GM23248 (cell line): ENCODE results near the gene SMIM3. TPM values are rescaled to one million over a fixed set of nuclear protein-coding genes. Genes with fewer than 3 reads are reported as not detected.

Experiments
- DNase-seq: peaks from one replicate; pipeline ENCODE4 v3.0.0-alpha.2; 2015
- H2AFZ ChIP-seq: fragments of 200-600 bp; sonication (generic); 2 replicates; pipeline ENCODE4 v1.6.1; 2016; ENCODE audit warnings: antibody characterized with exemption
- H3F3A ChIP-seq: fragments of 200-600 bp; sonication (generic); 2 replicates; pipeline ENCODE4 v1.6.1; 2016; ENCODE audit warnings: mild to moderate bottlenecking, antibody characterized with exemption, mixed run types; ENCODE audit not compliant: insufficient read depth
- H3K27ac ChIP-seq: fragments of 200-600 bp; sonication (generic); 2 replicates; pipeline ENCODE4 v1.5.1; 2016; ENCODE audit warnings: mild to moderate bottlenecking
- H3K27me3 ChIP-seq: fragments of 200-600 bp; sonication (generic); replicated peaks from 2 replicates; pipeline ENCODE4 v1.6.1; 2016; ENCODE audit warnings: mild to moderate bottlenecking; ENCODE audit not compliant: insufficient read depth
- H3K36me3 ChIP-seq: fragments of 200-600 bp; sonication (generic); 2 replicates; pipeline ENCODE4 v1.6.1; 2016; ENCODE audit warnings: low read depth, mild to moderate bottlenecking
- H3K4me1 ChIP-seq: fragments of 200-600 bp; sonication (generic); 2 replicates; pipeline ENCODE4 v1.6.1; 2016; ENCODE audit warnings: mild to moderate bottlenecking; ENCODE audit not compliant: insufficient read depth
- H3K4me2 ChIP-seq: fragments of 200-600 bp; sonication (generic); one replicate; pipeline ENCODE4 v1.6.1; 2016; ENCODE audit warnings: mild to moderate bottlenecking; ENCODE audit not compliant: unreplicated experiment
- H3K4me3 ChIP-seq: fragments of 200-600 bp; sonication (generic); 2 replicates; pipeline ENCODE4 v1.5.1; 2016; ENCODE audit warnings: mild to moderate bottlenecking
- H3K79me2 ChIP-seq: fragments of 200-600 bp; sonication (generic); 2 replicates; pipeline ENCODE4 v1.6.1; 2016; ENCODE audit warnings: mild to moderate bottlenecking; ENCODE audit not compliant: insufficient read depth
- H3K9ac ChIP-seq: fragments of 200-600 bp; sonication (generic); 2 replicates; pipeline ENCODE4 v1.6.1; 2016; ENCODE audit warnings: mild to moderate bottlenecking
- H3K9me2 ChIP-seq: fragments of 200-600 bp; sonication (generic); 2 replicates; pipeline ENCODE4 v1.6.1; 2016; ENCODE audit warnings: mixed run types, mild to moderate bottlenecking, moderate library complexity; ENCODE audit not compliant: insufficient read depth
- H3K9me3 ChIP-seq: fragments of 200-600 bp; sonication (generic); one replicate; pipeline ENCODE4 v1.6.1; 2017; ENCODE audit warnings: low read depth
- H4K20me1 ChIP-seq: fragments of 200-600 bp; sonication (generic); 2 replicates; pipeline ENCODE4 v1.6.0; 2016; ENCODE audit not compliant: insufficient read depth
- EZH2 ChIP-seq: fragments of 200-600 bp; sonication (generic); IDR thresholded peaks from 2 replicates; pipeline ENCODE4 v1.6.1; 2018; ENCODE audit warnings: antibody characterized with exemption, mild to moderate bottlenecking; ENCODE audit not compliant: insufficient read depth, poor library complexity, severe bottlenecking
- EZH2phosphoT487 ChIP-seq: fragments of 200-600 bp; sonication (generic); IDR thresholded peaks from 2 replicates; pipeline ENCODE4 v1.6.1; 2018; ENCODE audit warnings: antibody characterized with exemption, moderate library complexity, mild to moderate bottlenecking, low read depth; ENCODE audit not compliant: insufficient read depth
- WGBS, 2 experiments: methylation state at CpG; one replicate each; pipeline ENCODE4 v1.1.6; 2015 to 2017; ENCODE audit warnings: low lambda C conversion rate in 2 of 2, low coverage in 1 of 2; ENCODE audit errors: missing lambda C conversion rate in 2 of 2; 5-methylcytosine and 5-hydroxymethylcytosine counted together
- in situ Hi-C: fragments of 300-500 bp; cut with MboI; formaldehyde crosslinking; loops from 2 replicates; pipeline ENCODE4 v1.15.0; 2020
- polyA plus RNA-seq: library from polyadenylated mRNA; unstranded; fragments of >200 nt; fragmentation: Nextera tagmentation; extraction: Ambion mirVana; gene quantifications from 2 replicates; pipeline ENCODE4 v1.2.1, GENCODE V29; 2016
- total RNA-seq: library from RNA; depleted of rRNA; stranded (reverse); fragments of >200 nt; shearing (Covaris generic); gene quantifications from 2 replicates; pipeline ENCODE4 v1.2.3, GENCODE V29; 2014; rRNA removed

Gene SMIM3, protein sequence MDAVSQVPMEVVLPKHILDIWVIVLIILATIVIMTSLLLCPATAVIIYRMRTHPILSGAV
- 64.9 and 88.3 TPM in 2 replicates for total RNA-seq
- polyA plus RNA-seq: 72.2 and 73.8 TPM in 2 replicates

DNA sequence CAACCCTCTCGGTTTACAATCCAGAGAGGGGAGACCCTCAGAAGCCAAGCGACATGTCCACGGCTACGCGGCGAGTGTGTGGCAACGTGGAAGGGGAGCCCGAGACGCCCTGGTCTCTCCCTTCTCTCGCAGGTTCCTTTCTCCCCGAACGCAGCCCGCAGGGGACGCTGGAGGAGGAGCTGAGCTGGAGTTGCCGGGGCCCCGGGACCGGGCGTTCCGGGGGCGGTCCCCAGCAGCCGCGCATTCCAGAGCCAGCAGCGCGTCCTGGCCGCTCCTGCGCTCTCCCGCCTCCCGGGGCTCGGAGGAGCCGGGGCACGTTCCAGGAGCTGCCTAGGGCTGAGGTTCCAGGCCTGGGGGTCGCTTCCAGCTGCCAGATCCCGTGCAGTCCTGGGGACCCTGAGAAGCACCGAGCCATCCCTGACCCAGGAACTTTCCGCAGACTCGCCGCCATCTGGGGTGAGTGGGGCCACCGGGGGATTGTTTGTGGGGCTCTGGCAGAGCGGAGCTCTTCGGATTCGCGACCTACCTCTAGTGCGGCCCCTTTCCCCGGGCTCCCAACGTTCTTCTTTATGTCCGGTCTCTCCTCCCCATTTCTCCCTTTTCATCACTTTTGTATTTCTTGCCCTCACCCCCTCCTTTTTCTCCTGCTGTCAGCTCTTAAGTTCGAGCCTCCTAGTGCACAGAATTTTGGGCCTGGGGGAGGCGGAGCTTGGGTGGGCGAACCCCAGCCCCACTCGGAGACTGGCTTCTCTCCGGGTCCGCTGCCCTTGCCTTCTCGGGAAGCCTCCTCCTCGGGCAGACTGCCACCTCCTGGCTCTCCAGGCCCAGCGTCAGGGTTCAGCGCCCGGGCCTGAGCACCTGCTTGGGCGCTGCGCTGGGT, at the start of gene SMIM3:
Gene SMIM3, plus strand, starts transcription at position 241 of the 880 bp plus-strand sequence. CDS start 16,684 bp downstream, outside the sequence.
- Histone ChIP-seq H3K4me2 (peak within 1 kb of the TSS; percentile 87), H3K27ac (peak within 1 kb of the TSS; percentile 96), H3K4me1 (peaks cover 57% of the 10 kb centered on the region), H3K9me3 (no peaks in the 10 kb centered on the region), H3K9me2 (no peaks in the 10 kb centered on the region), H3F3A (peaks cover 67% of the 10 kb centered on the region), H3K9ac (peak within 1 kb of the TSS; percentile 85), H3K36me3 (no peaks in the 10 kb centered on the region), H3K27me3 (no peaks in the 10 kb centered on the region), H4K20me1 (no peaks in the 10 kb centered on the region), H3K79me2 (peaks cover 56% of the 10 kb centered on the region), H3K4me3 (peak within 1 kb of the TSS; percentile 88), H2AFZ (peak within 1 kb of the TSS; percentile 82)
- TF ChIP-seq EZH2 (no peak), EZH2phosphoT487 (no peak)
- WGBS, 2 experiments: 0 to 2% methylated on average over 56 to 58 of the region's 59 CpGs
- peak; percentile 86 for DNase-seq
- in situ Hi-C loops: no loop called here

- Histone ChIP-seq H3K36me3 (peaks cover 69% of the 10 kb centered on the region), H3K9ac (no peak overlapping the region), H3K9me2 (no peaks in the 10 kb centered on the region), H3K4me2 (no peak overlapping the region), H3K27ac (no peak overlapping the region), H3K9me3 (no peaks in the 10 kb centered on the region), H3K4me3 (no peak overlapping the region), H2AFZ (no peak overlapping the region), H3F3A (0 out of 2 replicates have a peak, but pooled peaks cover 5% of the 10 kb centered on the region), H4K20me1 (no peaks in the 10 kb centered on the region), H3K27me3 (no peaks in the 10 kb centered on the region), H3K4me1 (no peaks in the 10 kb centered on the region), H3K79me2 (peaks cover 50% of the 10 kb centered on the region)
- TF ChIP-seq EZH2phosphoT487: no peak
- no peak for TF ChIP-seq EZH2
- 96 to 99% methylated on average over 4 of the region's 4 CpGs for WGBS, 2 experiments
- in situ Hi-C loops: no loop called here
- DNase-seq: no peak
These were observed 48.7 kb upstream of the SMIM3 start for GRCh38 chr5:150729859-150730258.

- H3K27me3 ChIP-seq: no peaks in the 10 kb centered on the region
- WGBS, 2 experiments: 95 to 97% methylated on average over 6 of the region's 6 CpGs
- H3K4me3 ChIP-seq: no peak overlapping the region
- H3K9me2 ChIP-seq: no peaks in the 10 kb centered on the region
- H3K9ac ChIP-seq: no peak overlapping the region
- peaks cover 66% of the 10 kb centered on the region for H3K79me2 ChIP-seq
- no peak overlapping the region for H2AFZ ChIP-seq
- TF ChIP-seq EZH2 (no peak), EZH2phosphoT487 (no peak)
- H3K36me3 ChIP-seq: peaks cover 60% of the 10 kb centered on the region
- in situ Hi-C loops: no loop called here
- no peak overlapping the region for H3K27ac ChIP-seq
- no peak overlapping the region for H3K4me2 ChIP-seq
- H3F3A ChIP-seq: 0 out of 2 replicates have a peak, but pooled peaks cover 5% of the 10 kb centered on the region
- H4K20me1 ChIP-seq: no peaks in the 10 kb centered on the region
- H3K9me3 ChIP-seq: no peaks in the 10 kb centered on the region
- no peak for DNase-seq
- no peaks in the 10 kb centered on the region for H3K4me1 ChIP-seq
These were observed 46.8 kb upstream of the SMIM3 start for GRCh38 chr5:150731669-150732242.

DNA sequence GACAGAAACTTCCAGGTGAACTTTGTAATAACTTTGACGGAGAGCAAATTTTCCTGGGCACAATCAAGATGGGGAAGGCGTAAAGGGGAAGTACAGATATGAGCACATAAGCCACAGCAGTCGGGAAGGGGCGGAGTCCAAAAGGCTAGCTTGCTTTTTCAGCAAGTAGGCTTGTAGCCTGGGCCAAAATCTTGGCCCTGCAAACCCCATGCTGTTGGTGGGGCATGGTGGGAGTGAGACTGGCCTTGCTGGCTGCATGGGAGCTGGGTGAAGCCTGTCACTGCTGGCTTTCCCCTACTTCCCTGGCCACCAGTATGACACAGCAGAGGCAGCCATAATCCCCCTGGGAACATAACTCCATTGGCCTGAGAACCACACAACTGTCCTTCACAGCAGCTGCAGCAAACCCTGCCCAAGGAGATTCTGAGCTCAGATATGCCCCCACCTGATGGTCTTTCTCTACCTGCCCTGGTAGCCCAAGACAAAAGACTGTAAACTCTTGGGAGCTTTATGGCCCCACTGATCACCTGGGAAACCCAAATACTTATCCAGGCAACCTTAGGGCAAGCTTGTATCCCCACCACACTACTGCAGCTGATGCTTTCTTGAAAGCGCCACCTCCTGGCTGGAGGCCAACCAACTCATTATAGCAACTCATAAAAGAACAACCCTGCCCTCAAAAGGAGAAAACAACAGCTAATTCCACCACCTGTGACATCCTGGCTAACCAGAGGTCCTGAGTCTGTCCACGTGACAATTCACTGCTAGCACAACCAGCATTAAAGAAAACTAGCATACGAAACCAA, 43.8 kb upstream of the SMIM3 start:
- Histone ChIP-seq H3K27ac (no peak overlapping the region), H3K4me1 (no peaks in the 10 kb centered on the region), H3K4me3 (no peak overlapping the region), H4K20me1 (no peaks in the 10 kb centered on the region; the same call in 1 of the 2 replicates), H3K4me2 (no peak overlapping the region), H3K79me2 (peaks cover 92% of the 10 kb centered on the region), H3K36me3 (peaks cover 45% of the 10 kb centered on the region), H3K27me3 (no peaks in the 10 kb centered on the region), H3K9me3 (no peaks in the 10 kb centered on the region), H2AFZ (no peak overlapping the region), H3F3A (0 out of 2 replicates have a peak, but pooled peaks cover 5% of the 10 kb centered on the region), H3K9me2 (no peaks in the 10 kb centered on the region), H3K9ac (no peak overlapping the region)
- DNase-seq: no peak
- WGBS, 2 experiments: 94 to 96% methylated on average over 7 of the region's 7 CpGs
- in situ Hi-C loops: no loop called here
- no peak for TF ChIP-seq EZH2phosphoT487
- no peak for TF ChIP-seq EZH2
